Suprapubic skin (tissue), 4 donors: Measurements from ENCODE around the gene EXTL1. TPM values are rescaled to one million over a fixed set of nuclear protein-coding genes. Genes with fewer than 3 reads are reported as not detected.

Experiments used
- DNase-seq, 2 donors: peaks; one replicate each; pipeline ENCODE4 v3.0.0-alpha.2; 2019; ENCODE audit warnings: low spot score in 2 of 2
- H3K27ac ChIP-seq: fragments of 200-600 bp; sonication (generic); one replicate; pipeline ENCODE4 v1.5.1; 2019
- H3K27me3 ChIP-seq: fragments of 200-600 bp; sonication (generic); one replicate; pipeline ENCODE4 v1.5.1; 2019
- H3K36me3 ChIP-seq: fragments of 200-600 bp; sonication (generic); one replicate; pipeline ENCODE4 v1.5.1; 2019
- H3K4me1 ChIP-seq: fragments of 200-600 bp; sonication (generic); one replicate; pipeline ENCODE4 v1.5.1; 2019
- H3K4me3 ChIP-seq: fragments of 200-600 bp; sonication (generic); one replicate; pipeline ENCODE4 v1.5.1; 2019; ENCODE audit warnings: mild to moderate bottlenecking
- H3K9me3 ChIP-seq: fragments of 200-600 bp; sonication (generic); one replicate; pipeline ENCODE4 v1.5.1; 2019
- CTCF ChIP-seq, 2 donors: fragments of 200-600 bp in 1 of 2; fragments of 450-650 bp in 1 of 2; sonication (generic) in 1 of 2; IDR thresholded peaks; one replicate each; pipeline ENCODE4 v1.5.1; 2016 to 2019; ENCODE audit warnings: antibody characterized with exemption in 2 of 2, mild to moderate bottlenecking in 1 of 2, moderate library complexity in 1 of 2
- EP300 ChIP-seq: sonication (generic); formaldehyde crosslinking; IDR thresholded peaks from one replicate; pipeline ENCODE4 v1.6.1; 2017; ENCODE audit warnings: antibody characterized with exemption
- POLR2A ChIP-seq, 2 donors: fragments of 450-650 bp; IDR thresholded peaks; one replicate each; pipeline ENCODE4 v1.6.1; 2017; ENCODE audit warnings: antibody characterized with exemption in 2 of 2, mild to moderate bottlenecking in 2 of 2, moderate library complexity in 2 of 2
- POLR2AphosphoS5 ChIP-seq, 3 donors: sonication (generic); formaldehyde crosslinking; IDR thresholded peaks; one replicate each; pipeline ENCODE4 v1.6.1; 2017; ENCODE audit warnings: antibody characterized with exemption in 3 of 3
- WGBS: methylation state at CpG from one replicate; pipeline ENCODE4 v1.1.5; 2018; 5-methylcytosine and 5-hydroxymethylcytosine counted together
- total RNA-seq, 4 donors: library from RNA; depleted of rRNA; stranded (reverse); fragments of >200 nt; gene quantifications; one replicate each; pipeline ENCODE4 v1.1.0, GENCODE V29; 2016

Gene EXTL1
- total RNA-seq, 4 donors from 2014 or later, result 1.6 to 9.5 (median 4.2) TPM

DNA sequence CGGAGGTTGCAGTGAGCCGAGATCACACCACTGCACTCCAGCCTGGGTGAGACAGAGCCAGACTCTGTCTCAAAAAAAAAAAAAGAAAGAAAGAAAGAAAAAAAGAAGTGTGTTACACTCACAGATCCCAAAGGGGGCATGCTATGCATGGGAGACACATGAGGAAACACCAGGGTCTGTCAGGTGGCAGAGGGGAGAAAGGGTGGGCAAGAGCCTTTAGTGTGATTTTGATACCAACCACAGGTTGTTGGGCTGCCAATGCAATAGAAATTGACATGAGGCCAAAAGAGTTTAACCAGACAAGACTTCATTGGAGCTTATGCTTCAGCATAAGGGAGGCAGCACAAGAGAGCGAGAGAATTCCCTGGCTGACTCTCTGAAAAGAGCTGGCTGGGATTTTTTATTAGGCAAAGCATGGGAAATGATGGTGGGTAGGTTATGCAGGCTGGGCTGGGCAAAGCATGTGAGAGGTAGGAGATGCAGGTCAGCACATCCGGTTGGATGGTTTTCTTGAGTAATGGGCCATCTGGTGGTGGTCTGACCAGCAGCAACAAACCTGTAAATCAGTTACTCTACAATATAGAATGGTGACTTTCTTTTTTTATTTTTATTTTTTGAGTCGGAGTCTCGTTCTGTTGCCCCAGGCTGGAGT lies 11.7 kb upstream of the EXTL1 start:
- Histone ChIP-seq H3K9me3 (no peaks in the 10 kb centered on the region), H3K4me1 (peaks cover 13% of the 10 kb centered on the region), H3K27me3 (no peaks in the 10 kb centered on the region), H3K36me3 (no peaks in the 10 kb centered on the region), H3K4me3 (no peak overlapping the region), H3K27ac (no peak overlapping the region)
- no peak for DNase-seq
- TF ChIP-seq POLR2A (IDR thresholded peaks at IDR 0.05) (no peak), POLR2AphosphoS5 (IDR thresholded peaks at IDR 0.05) (no peak), EP300 (no peak), CTCF (IDR thresholded peaks at IDR 0.05) (no peak)
- whole genome bisulfite sequencing, result 52% methylated on average over 6 of the region's 6 CpGs

DNA sequence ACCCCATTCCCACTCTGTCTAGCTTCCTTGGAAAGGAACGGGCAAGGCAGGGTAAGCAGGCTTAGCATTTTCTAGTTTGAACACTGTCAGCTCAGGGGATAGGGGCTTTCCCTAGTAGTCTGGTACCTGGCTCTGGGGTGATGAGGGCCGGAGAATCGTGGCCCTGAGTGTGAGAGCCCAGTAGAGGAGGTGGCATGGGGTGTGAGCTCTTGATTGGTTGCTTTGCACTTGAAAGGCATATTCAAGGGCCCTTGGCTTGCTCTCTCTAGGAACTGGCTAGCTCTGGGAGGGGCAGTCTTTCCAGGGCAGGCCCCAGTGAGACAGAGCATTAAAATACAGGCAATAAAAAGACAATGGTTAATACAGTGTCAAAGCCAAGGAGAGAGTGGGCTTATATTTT lies 10.8 kb upstream of the EXTL1 start:
- no peak overlapping the region for H3K4me3 ChIP-seq
- TF ChIP-seq EP300, result no peak
- no peak for TF ChIP-seq POLR2AphosphoS5 (IDR thresholded peaks at IDR 0.05)
- no peak for TF ChIP-seq CTCF (IDR thresholded peaks at IDR 0.05)
- no peak for TF ChIP-seq POLR2A (IDR thresholded peaks at IDR 0.05)
- peaks cover 7% of the 10 kb centered on the region for H3K4me1 ChIP-seq
- no peaks in the 10 kb centered on the region for H3K36me3 ChIP-seq
- WGBS, result 76% methylated on average over 3 of the region's 3 CpGs
- no peak overlapping the region for H3K27ac ChIP-seq
- DNase-seq, result no peak
- no peaks in the 10 kb centered on the region for H3K9me3 ChIP-seq
- H3K27me3 ChIP-seq, result no peaks in the 10 kb centered on the region

- Histone ChIP-seq H3K4me3 (no peak overlapping the region), H3K9me3 (no peaks in the 10 kb centered on the region), H3K36me3 (no peaks in the 10 kb centered on the region), H3K27ac (no peak overlapping the region), H3K4me1 (peaks cover 8% of the 10 kb centered on the region), H3K27me3 (no peaks in the 10 kb centered on the region)
- DNase-seq, result no peak
- TF ChIP-seq EP300 (no peak), POLR2A (IDR thresholded peaks at IDR 0.05) (no peak)
- 68% methylated on average over 3 of the region's 3 CpGs for WGBS
These were observed 8.7 kb upstream of the EXTL1 start for GRCh38 chr1:26012864-26013263.

GRCh38 chr1:26014179-26014578 lies 7.4 kb upstream of the EXTL1 start:
- H3K4me3 ChIP-seq, result no peak overlapping the region
- H3K4me1 ChIP-seq, result peaks cover 8% of the 10 kb centered on the region
- H3K9me3 ChIP-seq, result no peaks in the 10 kb centered on the region
- no peak overlapping the region for H3K27ac ChIP-seq
- no peak for DNase-seq
- TF ChIP-seq POLR2AphosphoS5 (IDR thresholded peaks at IDR 0.05) (no peak), CTCF (IDR thresholded peaks at IDR 0.05) (no peak), POLR2A (IDR thresholded peaks at IDR 0.05) (no peak), EP300 (no peak)
- no peaks in the 10 kb centered on the region for H3K36me3 ChIP-seq
- no peaks in the 10 kb centered on the region for H3K27me3 ChIP-seq
- 96% methylated on average over 2 of the region's 2 CpGs for WGBS

- H3K36me3 ChIP-seq, result no peaks in the 10 kb centered on the region
- no peaks in the 10 kb centered on the region for H3K9me3 ChIP-seq
- no peak overlapping the region for H3K27ac ChIP-seq
- 79% methylated on average over 2 of the region's 2 CpGs for WGBS
- no peak for DNase-seq
- peaks cover 8% of the 10 kb centered on the region for H3K4me1 ChIP-seq
- no peaks in the 10 kb centered on the region for H3K27me3 ChIP-seq
- no peak for TF ChIP-seq POLR2AphosphoS5 (IDR thresholded peaks at IDR 0.05)
- no peak for TF ChIP-seq CTCF (IDR thresholded peaks at IDR 0.05)
- TF ChIP-seq EP300, result no peak
- TF ChIP-seq POLR2A (IDR thresholded peaks at IDR 0.05), result no peak
- no peak overlapping the region for H3K4me3 ChIP-seq
These were observed 6.2 kb upstream of the EXTL1 start for GRCh38 chr1:26015358-26015757.
